ENCODE measurements around the gene CWF19L1.
A peak's percentile ranks its signal among the peaks of the same experiment; 100 is the strongest.

The CWF19L1 gene

DNA sequence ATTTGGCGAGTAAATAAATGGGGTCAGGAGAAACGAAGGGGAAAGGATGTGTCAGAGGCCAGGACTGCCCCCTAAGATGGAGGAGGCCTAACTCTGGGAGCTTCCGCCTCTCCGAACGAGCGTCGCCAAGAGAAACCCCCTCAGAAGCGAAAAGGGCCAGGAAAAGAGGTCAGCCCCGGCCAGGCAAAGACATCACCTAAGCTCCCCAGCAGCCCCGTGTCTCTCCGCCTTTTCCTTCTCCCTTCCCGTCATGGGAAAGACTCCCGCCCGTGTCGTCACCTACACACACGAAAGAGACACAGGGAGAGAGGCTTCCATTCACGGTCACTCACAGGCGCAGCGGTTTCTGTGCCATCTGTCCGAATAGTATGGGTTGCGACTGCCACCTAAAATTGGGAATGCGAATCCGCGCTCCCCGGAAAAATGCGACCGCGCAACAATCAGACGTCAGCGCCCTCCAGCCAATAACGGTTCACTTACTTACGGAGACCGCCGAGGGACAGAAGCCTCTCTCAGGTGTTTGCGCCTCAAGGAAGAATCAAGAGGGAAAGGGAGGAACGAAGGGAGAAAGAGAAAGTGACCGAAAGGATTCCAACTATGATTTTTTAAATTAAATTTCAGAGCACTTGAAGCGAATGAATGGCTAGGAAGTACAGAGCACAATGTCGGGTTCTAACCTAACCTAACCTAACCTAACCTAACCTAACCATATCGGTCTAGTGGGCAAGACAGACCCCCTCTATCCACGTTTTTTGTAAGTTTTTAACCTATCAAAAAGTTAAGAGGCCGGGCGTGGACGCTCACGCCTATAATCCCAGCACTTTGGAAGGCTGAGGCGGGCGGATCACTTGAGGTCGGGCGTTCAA, at the start of gene CWF19L1:
Gene CWF19L1, minus strand, starts transcription at position 400 of the 866 bp plus-strand sequence. Its CDS starts 45 bp downstream, at position 355.
- TF ChIP-seq, protein P1, sequence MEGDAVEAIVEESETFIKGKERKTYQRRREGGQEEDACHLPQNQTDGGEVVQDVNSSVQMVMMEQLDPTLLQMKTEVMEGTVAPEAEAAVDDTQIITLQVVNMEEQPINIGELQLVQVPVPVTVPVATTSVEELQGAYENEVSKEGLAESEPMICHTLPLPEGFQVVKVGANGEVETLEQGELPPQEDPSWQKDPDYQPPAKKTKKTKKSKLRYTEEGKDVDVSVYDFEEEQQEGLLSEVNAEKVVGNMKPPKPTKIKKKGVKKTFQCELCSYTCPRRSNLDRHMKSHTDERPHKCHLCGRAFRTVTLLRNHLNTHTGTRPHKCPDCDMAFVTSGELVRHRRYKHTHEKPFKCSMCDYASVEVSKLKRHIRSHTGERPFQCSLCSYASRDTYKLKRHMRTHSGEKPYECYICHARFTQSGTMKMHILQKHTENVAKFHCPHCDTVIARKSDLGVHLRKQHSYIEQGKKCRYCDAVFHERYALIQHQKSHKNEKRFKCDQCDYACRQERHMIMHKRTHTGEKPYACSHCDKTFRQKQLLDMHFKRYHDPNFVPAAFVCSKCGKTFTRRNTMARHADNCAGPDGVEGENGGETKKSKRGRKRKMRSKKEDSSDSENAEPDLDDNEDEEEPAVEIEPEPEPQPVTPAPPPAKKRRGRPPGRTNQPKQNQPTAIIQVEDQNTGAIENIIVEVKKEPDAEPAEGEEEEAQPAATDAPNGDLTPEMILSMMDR (IDR thresholded peaks at IDR 0.05) = no peak
- no peaks in the 10 kb centered on the region for H3K27me3 ChIP-seq
- no peaks in the 10 kb centered on the region for H3K36me3 ChIP-seq
- H3K9me3 ChIP-seq = no peaks in the 10 kb centered on the region
- peak within 1 kb of the TSS; percentile 90 for H3K27ac ChIP-seq
- H3K4me1 ChIP-seq (ENCODE audit: control insufficient read depth in 1 of 2, insufficient read depth in 1 of 2, low read depth in 1 of 2, low read length in 1 of 2) = peaks cover 22% of the 10 kb centered on the region in 2 experiments
- H3K4me3 ChIP-seq (ENCODE audit: low read depth in 1 of 2, low read length in 1 of 2) = peak within 1 kb of the TSS; percentile 86 to 100

DNA sequence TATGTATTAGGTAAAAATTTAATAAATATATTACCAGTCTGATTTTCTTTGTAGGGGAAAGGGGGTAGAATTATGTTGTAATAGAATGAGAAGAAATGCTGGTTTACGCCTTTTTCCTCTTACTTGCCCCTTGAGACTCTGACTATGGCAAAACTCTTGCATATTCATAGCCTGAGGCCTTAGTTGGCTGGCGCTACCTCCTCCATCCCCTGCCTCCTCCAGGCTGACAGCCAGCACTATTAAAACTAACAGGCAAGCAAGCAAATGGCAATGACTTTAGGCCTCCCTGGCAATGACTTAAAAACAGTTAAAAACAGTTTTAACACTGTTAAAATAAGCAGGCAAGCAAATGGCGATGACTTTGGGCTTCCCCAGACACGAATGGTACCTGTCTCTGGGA, 48.2 kb upstream of the CWF19L1 start:
- TF ChIP-seq, protein P1 (IDR thresholded peaks at IDR 0.05) = no peak
- Histone ChIP-seq H3K27ac (no peak overlapping the region), H3K9me3 (no peaks in the 10 kb centered on the region), H3K4me3 (ENCODE audit: low read depth in 1 of 2, low read length in 1 of 2) (no peak overlapping the region), H3K4me1 (ENCODE audit: control insufficient read depth in 1 of 2, insufficient read depth in 1 of 2, low read depth in 1 of 2, low read length in 1 of 2) (no peaks in the 10 kb centered on the region), H3K36me3 (no peaks in the 10 kb centered on the region), H3K27me3 (peaks cover 43% of the 10 kb centered on the region)

- no peaks in the 10 kb centered on the region for H3K4me1 ChIP-seq (ENCODE audit: control insufficient read depth in 1 of 2, insufficient read depth in 1 of 2, low read depth in 1 of 2, low read length in 1 of 2)
- TF ChIP-seq, protein P1 (IDR thresholded peaks at IDR 0.05) = no peak
- H3K4me3 ChIP-seq (ENCODE audit: low read depth in 1 of 2, low read length in 1 of 2) = no peak overlapping the region
- peaks cover 43% of the 10 kb centered on the region for H3K27me3 ChIP-seq
- H3K36me3 ChIP-seq = no peaks in the 10 kb centered on the region
- no peaks in the 10 kb centered on the region for H3K9me3 ChIP-seq
- H3K27ac ChIP-seq = no peak overlapping the region
Observed at GRCh38 chr10:100311298-100311697, 43.9 kb upstream of the CWF19L1 start.

GRCh38 chr10:100307684-100308083, 40.2 kb upstream of the CWF19L1 start:
- Histone ChIP-seq H3K9me3 (no peaks in the 10 kb centered on the region), H3K36me3 (no peaks in the 10 kb centered on the region), H3K27ac (no peak overlapping the region), H3K27me3 (peaks cover 62% of the 10 kb centered on the region), H3K4me1 (ENCODE audit: control insufficient read depth in 1 of 2, insufficient read depth in 1 of 2, low read depth in 1 of 2, low read length in 1 of 2) (no peaks in the 10 kb centered on the region), H3K4me3 (ENCODE audit: low read depth in 1 of 2, low read length in 1 of 2) (no peak overlapping the region)
- TF ChIP-seq, protein P1 (IDR thresholded peaks at IDR 0.05) = no peak

GRCh38 chr10:100306861-100307260, 39.4 kb upstream of the CWF19L1 start:
- TF ChIP-seq, protein P1 (IDR thresholded peaks at IDR 0.05) = no peak
- no peaks in the 10 kb centered on the region for H3K9me3 ChIP-seq
- H3K27ac ChIP-seq = no peak overlapping the region
- no peak overlapping the region for H3K4me3 ChIP-seq (ENCODE audit: low read depth in 1 of 2, low read length in 1 of 2)
- H3K4me1 ChIP-seq (ENCODE audit: control insufficient read depth in 1 of 2, insufficient read depth in 1 of 2, low read depth in 1 of 2, low read length in 1 of 2) = no peaks in the 10 kb centered on the region
- H3K36me3 ChIP-seq = no peaks in the 10 kb centered on the region
- peaks cover 66% of the 10 kb centered on the region for H3K27me3 ChIP-seq
